Mucosa of descending colon (tissue), 3 donors: ENCODE data around the gene CDR2L. TPM values are rescaled to one million over a fixed set of nuclear protein-coding genes. Genes with fewer than 3 reads are reported as not detected.

Source experiments
- ATAC-seq: fragments of 200-7000 bp; cut with Tn5 transposase; one replicate; pipeline ENCODE4 v1.9.1; 2020; ENCODE audit warnings: mild to moderate bottlenecking, moderate library complexity
- DNase-seq, 3 donors: peaks; one replicate each; pipeline ENCODE4 v3.0.0-alpha.2; 2020
- H3K36me3 ChIP-seq: fragments of 200-600 bp; one replicate; pipeline ENCODE4 v1.8.0; 2021; ENCODE audit warnings: low read depth, mild to moderate bottlenecking
- H3K4me1 ChIP-seq: fragments of 200-600 bp; one replicate; pipeline ENCODE4 v1.8.0; 2021; ENCODE audit warnings: low read depth, mild to moderate bottlenecking
- H3K4me3 ChIP-seq: fragments of 200-600 bp; one replicate; pipeline ENCODE4 v1.8.0; 2021; ENCODE audit warnings: mild to moderate bottlenecking
- H3K9me3 ChIP-seq: fragments of 200-600 bp; one replicate; pipeline ENCODE4 v1.8.0; 2021; ENCODE audit warnings: mild to moderate bottlenecking
- intact Hi-C, 2 donors: fragments of 100-400 bp; cut with DNase I in 1 of 2; cut with micrococcal nuclease in 1 of 2; formaldehyde crosslinking; loops; one replicate each; pipeline versions ENCODE4 v1.11.0 to v1.11.1; 2022; cut with DNase I, micrococcal nuclease
- total RNA-seq, 3 donors: library from RNA; stranded (reverse); fragmentation: NEBNext Ultra II Directional in 2 of 3; extraction: Animal tissue kit (Norgen Biotek cat#: 25700) in 2 of 3; gene quantifications; one replicate each; pipeline versions ENCODE4 v1.2.1 to v1.2.4, GENCODE V29; 2021 to 2023
- TF ChIP-seq, protein P1 (sequence below): fragments of 200-600 bp; IDR thresholded peaks from one replicate; pipeline ENCODE4 v1.8.0; 2022; ENCODE audit warnings: antibody characterized with exemption, mild to moderate bottlenecking
- donor health status: DM: no; HTN: no; CAD: no; lungs with moderate emphysema.
- donor health status: DM: no; HTN: no; CAD: no.
- donor health status: DM: no; HTN: yes; CAD: no.

CDR2L gene
- total RNA-seq, 3 donors from 2014 or later = 2.2 to 14.0 (median 3.1) TPM

DNA sequence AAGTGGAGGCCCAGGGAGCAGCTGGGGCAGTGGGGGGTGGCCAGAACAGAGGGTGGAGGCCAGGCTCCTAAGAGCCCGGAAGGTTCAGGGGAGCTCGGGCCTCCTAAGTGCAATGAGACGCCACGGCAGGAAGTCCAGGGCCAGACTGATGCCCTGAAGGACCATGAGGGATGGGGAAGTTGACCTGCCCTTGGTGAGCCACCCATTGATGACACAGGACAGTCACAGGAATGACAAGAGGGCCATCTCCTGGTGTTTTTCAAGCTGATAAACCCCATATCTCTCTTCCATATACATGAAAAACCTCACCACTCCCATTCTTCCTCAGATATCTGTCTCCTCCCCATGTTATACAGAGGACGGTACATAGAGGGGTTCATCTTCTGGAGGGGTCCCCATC lies 19.2 kb downstream of the CDR2L start:
- Histone ChIP-seq H3K4me3 (no peak overlapping the region), H3K36me3 (no peaks in the 10 kb centered on the region), H3K4me1 (peaks cover 11% of the 10 kb centered on the region), H3K9me3 (no peaks in the 10 kb centered on the region)
- TF ChIP-seq, protein P1, sequence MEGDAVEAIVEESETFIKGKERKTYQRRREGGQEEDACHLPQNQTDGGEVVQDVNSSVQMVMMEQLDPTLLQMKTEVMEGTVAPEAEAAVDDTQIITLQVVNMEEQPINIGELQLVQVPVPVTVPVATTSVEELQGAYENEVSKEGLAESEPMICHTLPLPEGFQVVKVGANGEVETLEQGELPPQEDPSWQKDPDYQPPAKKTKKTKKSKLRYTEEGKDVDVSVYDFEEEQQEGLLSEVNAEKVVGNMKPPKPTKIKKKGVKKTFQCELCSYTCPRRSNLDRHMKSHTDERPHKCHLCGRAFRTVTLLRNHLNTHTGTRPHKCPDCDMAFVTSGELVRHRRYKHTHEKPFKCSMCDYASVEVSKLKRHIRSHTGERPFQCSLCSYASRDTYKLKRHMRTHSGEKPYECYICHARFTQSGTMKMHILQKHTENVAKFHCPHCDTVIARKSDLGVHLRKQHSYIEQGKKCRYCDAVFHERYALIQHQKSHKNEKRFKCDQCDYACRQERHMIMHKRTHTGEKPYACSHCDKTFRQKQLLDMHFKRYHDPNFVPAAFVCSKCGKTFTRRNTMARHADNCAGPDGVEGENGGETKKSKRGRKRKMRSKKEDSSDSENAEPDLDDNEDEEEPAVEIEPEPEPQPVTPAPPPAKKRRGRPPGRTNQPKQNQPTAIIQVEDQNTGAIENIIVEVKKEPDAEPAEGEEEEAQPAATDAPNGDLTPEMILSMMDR = no peak
- intact Hi-C loops = no loop called here
- no peak for DNase-seq
- no peak for ATAC-seq

GRCh38 chr17:75008373-75008772 lies 20.9 kb downstream of the CDR2L start:
- TF ChIP-seq, protein P1 = no peak
- DNase-seq = no peak
- intact Hi-C loops = no loop called here
- no peaks in the 10 kb centered on the region for H3K9me3 ChIP-seq
- no peak for ATAC-seq
- no peak overlapping the region for H3K4me3 ChIP-seq
- H3K36me3 ChIP-seq = no peaks in the 10 kb centered on the region
- H3K4me1 ChIP-seq = peaks cover 15% of the 10 kb centered on the region

- no peaks in the 10 kb centered on the region for H3K36me3 ChIP-seq
- ATAC-seq (peak; percentile 50), DNase-seq (peak in 1 of 3 donors; percentile 73)
- TF ChIP-seq, protein P1 = no peak
- H3K9me3 ChIP-seq = no peaks in the 10 kb centered on the region
- H3K4me3 ChIP-seq = no peak overlapping the region
- intact Hi-C loops = no loop called here
- H3K4me1 ChIP-seq = peaks cover 20% of the 10 kb centered on the region
Observed at GRCh38 chr17:75009139-75009724, 21.8 kb downstream of the CDR2L start.

GRCh38 chr17:75010683-75011400 lies 23.4 kb downstream of the CDR2L start:
- Histone ChIP-seq H3K4me1 (peaks cover 20% of the 10 kb centered on the region), H3K36me3 (no peaks in the 10 kb centered on the region), H3K9me3 (no peaks in the 10 kb centered on the region), H3K4me3 (no peak overlapping the region)
- TF ChIP-seq, protein P1 = no peak
- intact Hi-C loops = no loop called here
- ATAC-seq = peak; percentile 63
- DNase-seq = peak; percentile 57 to 64 (median 61)

DNA sequence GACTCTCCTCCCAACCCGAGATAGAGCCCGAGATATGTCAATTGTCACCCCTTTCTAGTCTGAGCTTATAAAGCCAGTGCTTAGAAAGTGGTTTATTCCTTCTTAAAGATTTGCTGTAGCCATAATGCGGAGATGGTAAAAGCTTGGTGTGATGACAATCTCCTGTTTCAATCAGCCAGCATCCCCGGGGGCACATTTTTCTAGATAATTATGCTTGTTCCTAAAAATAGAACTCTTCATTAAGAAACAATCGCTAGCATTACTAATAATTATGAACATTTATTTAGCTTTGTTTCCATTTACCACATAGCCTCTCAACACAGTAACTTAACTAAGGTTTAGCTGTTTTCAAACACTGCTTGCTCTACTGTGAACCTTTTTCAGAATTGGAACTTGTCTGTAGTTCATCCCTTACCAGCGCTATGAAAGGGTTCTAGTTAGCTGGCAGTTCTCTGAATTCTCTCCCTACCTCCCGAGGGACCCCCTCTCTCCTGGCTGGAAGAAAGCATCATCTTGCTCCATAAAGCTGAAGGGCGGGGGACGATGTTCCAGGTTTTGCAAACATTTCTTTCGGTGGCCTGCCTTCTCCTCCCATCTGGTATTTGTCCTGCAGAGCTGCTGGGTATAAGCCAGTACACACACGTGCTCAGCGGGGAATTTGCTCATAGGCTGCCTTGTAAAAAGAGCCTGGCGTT lies 24.1 kb downstream of the CDR2L start:
- Histone ChIP-seq H3K4me3 (no peak overlapping the region), H3K36me3 (no peaks in the 10 kb centered on the region), H3K4me1 (peaks cover 20% of the 10 kb centered on the region), H3K9me3 (no peaks in the 10 kb centered on the region)
- TF ChIP-seq, protein P1 = no peak
- peak; percentile 62 for ATAC-seq
- DNase-seq = peak in 2 of 3 donors; percentile 56 to 76
- intact Hi-C loops = no loop called here
